Endodermal cell (in vitro differentiated cells): ENCODE measurements around the gene GLYAT. TPM values are rescaled to one million over a fixed set of nuclear protein-coding genes. Genes with fewer than 3 reads are reported as not detected.

Experiments
- DNase-seq: peaks from one replicate; pipeline ENCODE4 v3.0.0-alpha.2; 2017
- H3K27ac ChIP-seq: 2 replicates; pipeline ENCODE4 v1.5.1; 2013; ENCODE audit warnings: mild to moderate bottlenecking, low read depth, low read length, moderate library complexity
- H3K27me3 ChIP-seq: 2 replicates; pipeline ENCODE4 v1.6.1; 2013; ENCODE audit warnings: mild to moderate bottlenecking, low read length, moderate library complexity; ENCODE audit not compliant: insufficient read depth, control insufficient read depth, poor library complexity, severe bottlenecking
- H3K36me3 ChIP-seq: 2 replicates; pipeline ENCODE4 v1.7.0; 2013; ENCODE audit warnings: mild to moderate bottlenecking, low read length, moderate library complexity; ENCODE audit not compliant: control insufficient read depth, insufficient read depth
- H3K4me1 ChIP-seq: one replicate; pipeline ENCODE4 v1.7.0; 2013; ENCODE audit warnings: low read length; ENCODE audit not compliant: control insufficient read depth, insufficient read depth
- H3K4me3 ChIP-seq: 2 replicates; pipeline ENCODE4 v1.5.1; 2013; ENCODE audit warnings: mild to moderate bottlenecking, low read length, moderate library complexity
- H3K9ac ChIP-seq: 2 replicates; pipeline ENCODE4 v1.6.1; 2013; ENCODE audit warnings: mild to moderate bottlenecking, low read length, moderate library complexity; ENCODE audit not compliant: poor library complexity, severe bottlenecking; ENCODE audit errors: extremely low read depth
- H3K9me3 ChIP-seq: 2 replicates; pipeline ENCODE4 v1.6.1; 2013; ENCODE audit warnings: mild to moderate bottlenecking, low read length, moderate library complexity; ENCODE audit not compliant: control insufficient read depth
- H3K27ac Mint-ChIP-seq: 2 replicates; pipeline ENCODE4 v1.8.0; 2020; ENCODE audit warnings: mixed read lengths
- H3K27me3 Mint-ChIP-seq: 2 replicates; pipeline ENCODE4 v1.8.0; 2021; ENCODE audit warnings: mild to moderate bottlenecking, mixed read lengths; ENCODE audit not compliant: insufficient read depth
- H3K36me3 Mint-ChIP-seq: 2 replicates; pipeline ENCODE4 v1.8.0; 2020; ENCODE audit warnings: low read depth, mixed read lengths
- H3K4me1 Mint-ChIP-seq: 2 replicates; pipeline ENCODE4 v1.8.0; 2020; ENCODE audit warnings: mixed read lengths
- H3K4me3 Mint-ChIP-seq: 2 replicates; pipeline ENCODE4 v1.8.0; 2020; ENCODE audit warnings: mild to moderate bottlenecking, moderate library complexity, mixed read lengths
- H3K9me3 Mint-ChIP-seq: 2 replicates; pipeline ENCODE4 v1.8.0; 2020; ENCODE audit warnings: mild to moderate bottlenecking, mixed read lengths
- WGBS, 2 experiments: methylation state at CpG; one replicate each; pipeline versions ENCODE4 v1.1.5 to v1.1.7; 2013; ENCODE audit warnings: missing lambda C conversion rate in 2 of 2, mixed read lengths in 1 of 2; ENCODE audit not compliant: insufficient coverage in 1 of 2, insufficient read length in 1 of 2; 5-methylcytosine and 5-hydroxymethylcytosine counted together
- total RNA-seq, 2 donors: library from RNA; stranded (reverse); fragmentation: NEBNext Ultra II Directional in 1 of 2; extraction: Animal tissue kit (Norgen Biotek cat#: 25700) in 1 of 2; gene quantifications; 2 replicates in 1 of 2; 3 replicates in 1 of 2; pipeline ENCODE4 v1.2.1, GENCODE V29; 2021
- TF ChIP-seq, protein P1 (sequence below): fragments of 200-600 bp; sonication (generic); conservative IDR thresholded peaks from 2 replicates; pipeline ENCODE4 v1.5.0; 2021; ENCODE audit warnings: antibody characterized with exemption, mild to moderate bottlenecking

GLYAT gene
- total RNA-seq, 2 donors from 2014 or later: not detected

DNA sequence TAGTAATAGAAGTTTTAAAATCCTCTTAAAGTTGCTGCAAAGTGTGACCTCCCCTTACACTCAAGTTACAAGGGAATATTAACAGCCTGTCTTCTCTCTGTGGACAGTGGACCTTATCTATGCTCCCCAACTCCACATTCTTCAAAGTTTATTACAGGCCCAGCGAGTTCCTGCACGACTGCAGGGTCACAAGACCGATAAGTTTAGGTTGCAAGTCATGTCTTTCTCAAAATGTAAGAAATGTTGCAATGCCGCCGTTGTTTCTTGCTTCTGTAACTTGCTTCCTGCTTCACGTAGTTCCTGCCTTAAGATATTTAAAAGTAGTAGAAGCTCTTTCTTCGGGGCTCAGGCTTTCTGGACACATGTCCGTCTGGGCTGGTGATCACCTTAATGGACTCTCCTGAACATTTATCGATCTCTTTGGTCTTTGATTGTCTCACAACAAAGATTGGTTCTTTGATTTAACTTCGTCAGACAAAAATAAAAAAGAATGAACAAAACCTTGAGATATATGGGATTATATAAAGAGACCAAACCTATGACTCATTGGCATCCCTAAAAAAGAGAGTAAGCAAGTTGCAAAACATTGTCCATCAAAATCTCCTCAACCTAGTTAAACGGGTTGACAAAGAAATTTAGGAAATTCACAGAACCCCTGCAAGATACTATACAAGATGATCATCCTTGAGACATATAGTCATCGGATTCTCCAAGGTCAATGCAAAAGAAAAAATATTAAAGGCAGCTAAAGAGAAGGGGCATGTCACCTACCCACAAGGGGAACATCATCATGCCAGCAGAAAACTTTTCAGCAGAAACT is 45.4 kb upstream of the GLYAT start:
- no peak for DNase-seq
- TF ChIP-seq, protein P1, sequence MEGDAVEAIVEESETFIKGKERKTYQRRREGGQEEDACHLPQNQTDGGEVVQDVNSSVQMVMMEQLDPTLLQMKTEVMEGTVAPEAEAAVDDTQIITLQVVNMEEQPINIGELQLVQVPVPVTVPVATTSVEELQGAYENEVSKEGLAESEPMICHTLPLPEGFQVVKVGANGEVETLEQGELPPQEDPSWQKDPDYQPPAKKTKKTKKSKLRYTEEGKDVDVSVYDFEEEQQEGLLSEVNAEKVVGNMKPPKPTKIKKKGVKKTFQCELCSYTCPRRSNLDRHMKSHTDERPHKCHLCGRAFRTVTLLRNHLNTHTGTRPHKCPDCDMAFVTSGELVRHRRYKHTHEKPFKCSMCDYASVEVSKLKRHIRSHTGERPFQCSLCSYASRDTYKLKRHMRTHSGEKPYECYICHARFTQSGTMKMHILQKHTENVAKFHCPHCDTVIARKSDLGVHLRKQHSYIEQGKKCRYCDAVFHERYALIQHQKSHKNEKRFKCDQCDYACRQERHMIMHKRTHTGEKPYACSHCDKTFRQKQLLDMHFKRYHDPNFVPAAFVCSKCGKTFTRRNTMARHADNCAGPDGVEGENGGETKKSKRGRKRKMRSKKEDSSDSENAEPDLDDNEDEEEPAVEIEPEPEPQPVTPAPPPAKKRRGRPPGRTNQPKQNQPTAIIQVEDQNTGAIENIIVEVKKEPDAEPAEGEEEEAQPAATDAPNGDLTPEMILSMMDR: no peak
- Mint-ChIP-seq H3K4me1 (no peaks in the 10 kb centered on the region), H3K4me3 (no peak overlapping the region), H3K36me3 (no peaks in the 10 kb centered on the region), H3K27me3 (no peaks in the 10 kb centered on the region), H3K27ac (no peak overlapping the region), H3K9me3 (peaks cover 88% of the 10 kb centered on the region)
- Histone ChIP-seq H3K4me1 (no peaks in the 10 kb centered on the region), H3K27me3 (no peaks in the 10 kb centered on the region), H3K36me3 (no peaks in the 10 kb centered on the region), H3K9ac (no peak overlapping the region), H3K4me3 (no peak overlapping the region), H3K9me3 (peaks cover 73% of the 10 kb centered on the region), H3K27ac (no peak overlapping the region)
- 68 to 90% methylated on average over 9 to 12 of the region's 12 CpGs for WGBS, 2 experiments

- Mint-ChIP-seq H3K4me1 (no peaks in the 10 kb centered on the region), H3K27me3 (no peaks in the 10 kb centered on the region), H3K9me3 (peaks cover 88% of the 10 kb centered on the region), H3K36me3 (no peaks in the 10 kb centered on the region), H3K4me3 (no peak overlapping the region), H3K27ac (no peak overlapping the region)
- Histone ChIP-seq H3K27ac (no peak overlapping the region), H3K9me3 (peaks cover 69% of the 10 kb centered on the region), H3K9ac (no peak overlapping the region), H3K36me3 (no peaks in the 10 kb centered on the region), H3K4me3 (no peak overlapping the region), H3K27me3 (no peaks in the 10 kb centered on the region), H3K4me1 (no peaks in the 10 kb centered on the region)
- no peak for DNase-seq
- TF ChIP-seq, protein P1: no peak
- WGBS, 2 experiments: 79 to 100% methylated on average over 1 to 5 of the region's 5 CpGs
These were observed 43.4 kb upstream of the GLYAT start for GRCh38 chr11:58775066-58775708.

DNA sequence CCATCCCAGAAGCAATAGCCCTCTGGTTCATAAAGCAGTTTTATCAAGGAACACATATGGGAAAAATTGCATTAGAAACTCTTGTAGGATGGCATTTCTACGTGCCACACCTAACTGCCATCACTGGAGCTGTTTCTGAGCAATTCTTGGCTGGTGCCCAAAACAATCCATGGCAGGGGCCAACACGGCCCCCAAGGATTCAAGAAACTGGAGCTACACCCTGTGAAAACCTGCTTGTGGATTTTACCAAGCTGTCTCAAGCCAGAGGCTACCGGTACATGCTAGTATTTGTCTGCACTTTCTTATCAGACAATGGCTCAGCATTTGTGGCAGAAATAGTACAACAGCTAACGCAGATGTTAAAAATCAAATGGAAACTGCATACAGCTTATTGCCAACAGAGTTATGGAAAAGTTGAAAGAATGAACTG is 42.4 kb upstream of the GLYAT start:
- WGBS, 2 experiments: 68 to 72% methylated on average over 4 of the region's 4 CpGs
- Histone ChIP-seq H3K36me3 (no peaks in the 10 kb centered on the region), H3K9ac (no peak overlapping the region), H3K27ac (no peak overlapping the region), H3K9me3 (peaks cover 74% of the 10 kb centered on the region), H3K27me3 (no peaks in the 10 kb centered on the region), H3K4me1 (no peaks in the 10 kb centered on the region), H3K4me3 (no peak overlapping the region)
- H3K9me3 Mint-ChIP-seq: peaks cover 85% of the 10 kb centered on the region
- no peak overlapping the region for H3K27ac Mint-ChIP-seq
- TF ChIP-seq, protein P1: no peak
- H3K36me3 Mint-ChIP-seq: no peaks in the 10 kb centered on the region
- H3K27me3 Mint-ChIP-seq: no peaks in the 10 kb centered on the region
- no peak overlapping the region for H3K4me3 Mint-ChIP-seq
- no peaks in the 10 kb centered on the region for H3K4me1 Mint-ChIP-seq
- no peak for DNase-seq
